ENCODE data around the gene TMEM163. TPM values are rescaled to one million over a fixed set of nuclear protein-coding genes. Genes with fewer than 3 reads are reported as not detected.

Gene TMEM163
- total RNA-seq, 4 donors from 2014 or later = 0.34 to 1.2 TPM; not detected in 2

DNA sequence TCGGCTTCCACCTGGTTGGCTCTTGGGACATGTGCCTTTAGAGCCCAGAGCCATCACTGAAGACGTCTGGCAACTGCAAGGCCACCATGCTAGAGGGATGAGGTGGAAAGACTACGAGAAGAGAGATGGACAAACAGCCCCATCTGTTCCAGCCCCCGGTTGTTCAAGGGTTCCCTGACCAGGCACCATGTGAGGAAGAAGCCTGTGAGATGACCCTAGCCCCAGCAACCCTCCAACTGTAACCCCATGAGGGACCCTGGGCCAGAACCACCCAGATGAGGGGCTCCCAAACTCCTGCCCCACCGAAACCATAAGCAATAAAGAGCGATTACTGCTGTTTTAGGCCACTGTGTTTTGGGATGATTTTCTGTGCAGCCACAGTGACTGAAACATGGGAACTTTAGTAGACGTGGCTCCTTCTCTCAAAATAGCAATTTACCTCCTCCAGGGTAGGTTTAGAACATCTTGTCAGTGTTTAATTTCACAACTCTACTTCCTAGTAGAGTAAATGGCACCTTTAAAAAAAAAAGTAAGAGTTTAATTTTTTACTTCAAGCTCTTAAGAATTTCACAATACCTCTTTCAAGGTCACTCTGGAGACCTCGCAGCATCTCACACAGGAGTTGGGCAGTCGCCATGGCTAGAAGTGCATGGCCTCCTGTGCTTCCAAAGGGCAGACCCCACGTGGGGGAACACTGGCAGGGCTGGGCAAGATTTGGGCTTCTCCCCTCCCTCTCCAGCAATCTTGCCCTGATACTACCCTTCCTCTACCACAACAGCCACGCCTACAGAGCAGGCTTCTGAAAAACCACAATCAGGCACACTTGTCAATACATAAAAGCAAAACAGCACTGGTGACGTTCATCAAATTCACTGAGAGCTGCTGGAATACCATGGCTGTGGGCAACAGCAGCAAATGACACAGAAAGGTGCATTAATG, 48.8 kb downstream of the TMEM163 start:
- no peak overlapping the region for H3K4me3 ChIP-seq
- H3K27ac ChIP-seq = no peak overlapping the region
- H3K27me3 ChIP-seq = no peaks in the 10 kb centered on the region
- H3K36me3 ChIP-seq = no peaks in the 10 kb centered on the region
- H3K9me3 ChIP-seq = no peaks in the 10 kb centered on the region
- intact Hi-C loops (cut with DNase I; ENCODE audit: low total_unique reads) = no loop called here
- DNase-seq = no peak
- no peak for TF ChIP-seq CTCF (IDR thresholded peaks at IDR 0.05)
- no peak for TF ChIP-seq POLR2A (IDR thresholded peaks at IDR 0.05)
- H3K4me1 ChIP-seq = no peaks in the 10 kb centered on the region

- no peaks in the 10 kb centered on the region for H3K4me1 ChIP-seq
- no peaks in the 10 kb centered on the region for H3K27me3 ChIP-seq
- no peaks in the 10 kb centered on the region for H3K9me3 ChIP-seq
- TF ChIP-seq POLR2A (IDR thresholded peaks at IDR 0.05) = no peak
- no peak for TF ChIP-seq CTCF (IDR thresholded peaks at IDR 0.05)
- H3K4me3 ChIP-seq = no peak overlapping the region
- intact Hi-C loops (cut with DNase I; ENCODE audit: low total_unique reads) = no loop called here
- no peaks in the 10 kb centered on the region for H3K36me3 ChIP-seq
- no peak for DNase-seq
- no peak overlapping the region for H3K27ac ChIP-seq
Observed at GRCh38 chr2:134668821-134669220, 50.0 kb downstream of the TMEM163 start.

GRCh38 chr2:134667541-134667940, 51.3 kb downstream of the TMEM163 start:
- TF ChIP-seq CTCF (IDR thresholded peaks at IDR 0.05) = no peak
- Histone ChIP-seq H3K27ac (no peak overlapping the region), H3K9me3 (no peaks in the 10 kb centered on the region), H3K36me3 (no peaks in the 10 kb centered on the region), H3K4me1 (no peaks in the 10 kb centered on the region), H3K27me3 (no peaks in the 10 kb centered on the region), H3K4me3 (no peak overlapping the region)
- intact Hi-C loops (cut with DNase I; ENCODE audit: low total_unique reads) = no loop called here
- DNase-seq = no peak

- Histone ChIP-seq H3K4me3 (no peak overlapping the region), H3K9me3 (no peaks in the 10 kb centered on the region), H3K27ac (no peak overlapping the region), H3K27me3 (no peaks in the 10 kb centered on the region), H3K36me3 (no peaks in the 10 kb centered on the region), H3K4me1 (no peaks in the 10 kb centered on the region)
- DNase-seq = no peak
- TF ChIP-seq CTCF (IDR thresholded peaks at IDR 0.05) (no peak), POLR2A (IDR thresholded peaks at IDR 0.05) (no peak)
- intact Hi-C loops (cut with DNase I; ENCODE audit: low total_unique reads) = no loop called here
Observed at GRCh38 chr2:134667081-134667480, 51.7 kb downstream of the TMEM163 start.

- no peaks in the 10 kb centered on the region for H3K4me1 ChIP-seq
- no peaks in the 10 kb centered on the region for H3K36me3 ChIP-seq
- H3K27me3 ChIP-seq = no peaks in the 10 kb centered on the region
- no peak for DNase-seq
- no peak overlapping the region for H3K4me3 ChIP-seq
- H3K27ac ChIP-seq = no peak overlapping the region
- H3K9me3 ChIP-seq = no peaks in the 10 kb centered on the region
- no peak for TF ChIP-seq POLR2A (IDR thresholded peaks at IDR 0.05)
- no peak for TF ChIP-seq CTCF (IDR thresholded peaks at IDR 0.05)
- intact Hi-C loops (cut with DNase I; ENCODE audit: low total_unique reads) = no loop called here
Observed at GRCh38 chr2:134665727-134666506, 52.9 kb downstream of the TMEM163 start.

Data from uterus (tissue), 4 donors.